GM19193 (cell line): ENCODE results near the gene DENND4B.

Source experiments
- POLR2A ChIP-seq: IDR thresholded peaks from 4 replicates; pipeline ENCODE4 v1.6.1; 2011; ENCODE audit not compliant: insufficient read depth, insufficient read length; ENCODE audit errors: extremely low read depth

The DENND4B gene

DNA sequence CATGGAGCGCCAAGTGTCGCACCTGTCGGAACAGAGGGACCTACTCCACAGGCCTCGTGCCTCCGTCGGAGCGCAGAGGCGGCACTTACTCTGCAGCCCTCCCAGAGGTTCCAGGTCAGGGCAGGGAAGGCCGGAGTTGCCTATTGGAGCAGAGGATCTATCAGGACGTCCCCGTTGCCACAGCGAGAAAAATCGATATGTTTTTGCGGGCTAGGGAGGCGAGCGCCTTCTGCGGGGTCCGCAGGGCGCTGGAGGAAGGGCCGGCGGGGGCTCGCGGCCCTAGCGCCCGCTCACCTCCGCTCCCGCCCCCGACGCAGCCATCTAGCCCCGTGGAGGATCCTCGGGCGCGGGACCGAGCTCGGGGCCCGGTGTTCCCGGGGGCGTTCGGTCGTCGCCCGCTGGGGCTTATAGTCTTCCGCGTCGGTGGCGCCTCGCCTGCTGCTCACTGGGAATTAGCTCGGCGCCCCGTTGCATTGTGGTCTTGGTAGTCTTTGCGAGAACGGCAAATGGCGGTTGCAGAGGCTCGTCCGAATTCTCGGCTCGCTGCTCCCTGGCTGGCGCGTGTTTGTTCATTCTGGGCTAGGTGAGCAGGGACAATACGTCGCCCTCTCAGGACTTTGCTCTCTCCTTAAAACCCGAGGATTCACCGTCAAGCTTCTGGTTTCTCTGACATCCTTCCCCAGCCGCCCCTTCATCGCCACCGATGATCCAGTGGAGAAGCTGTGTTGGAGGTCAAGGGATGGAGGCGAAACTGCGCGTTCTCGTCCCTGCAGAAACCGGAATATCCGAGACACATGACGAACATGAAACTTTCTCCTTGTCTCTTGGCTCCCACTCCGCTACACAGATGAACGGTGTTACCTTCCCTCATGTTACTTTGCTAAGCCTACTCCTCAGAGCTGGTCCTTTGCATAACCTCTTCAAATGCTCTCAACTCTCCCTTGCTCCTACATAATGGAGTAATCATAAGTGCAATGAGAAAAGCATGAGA is 31.0 kb upstream of the DENND4B start, which contains the start of gene JTB:
TSS of gene JTB (minus strand) at position 425 of the 991 bp plus-strand sequence. CDS start at position 3, 422 bp downstream.
- peak; percentile 92 for TF ChIP-seq POLR2A

GRCh38 chr1:153976819-153977249 is 30.3 kb upstream of the DENND4B start:
- no peak for TF ChIP-seq POLR2A

GRCh38 chr1:153973525-153973924 is 27.0 kb upstream of the DENND4B start:
- TF ChIP-seq POLR2A: no peak

DNA sequence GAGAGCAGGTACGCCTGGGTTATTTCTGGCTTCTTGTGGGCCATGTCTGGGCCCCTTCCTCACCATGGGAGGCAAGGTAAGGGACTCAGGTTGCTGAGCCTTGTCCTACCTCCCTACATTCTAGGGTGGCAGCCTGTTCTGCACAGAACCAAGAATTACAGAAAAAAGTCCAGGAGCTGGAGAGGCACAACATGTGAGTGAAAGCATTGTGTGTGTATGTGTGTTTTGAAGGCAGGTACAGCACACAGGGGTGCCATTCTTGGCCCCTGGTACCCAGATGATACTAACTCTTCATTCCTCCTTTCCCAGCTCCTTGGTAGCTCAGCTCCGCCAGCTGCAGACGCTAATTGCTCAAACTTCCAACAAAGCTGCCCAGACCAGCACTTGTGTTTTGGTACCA is 26.6 kb upstream of the DENND4B start:
- TF ChIP-seq POLR2A: no peak

DNA sequence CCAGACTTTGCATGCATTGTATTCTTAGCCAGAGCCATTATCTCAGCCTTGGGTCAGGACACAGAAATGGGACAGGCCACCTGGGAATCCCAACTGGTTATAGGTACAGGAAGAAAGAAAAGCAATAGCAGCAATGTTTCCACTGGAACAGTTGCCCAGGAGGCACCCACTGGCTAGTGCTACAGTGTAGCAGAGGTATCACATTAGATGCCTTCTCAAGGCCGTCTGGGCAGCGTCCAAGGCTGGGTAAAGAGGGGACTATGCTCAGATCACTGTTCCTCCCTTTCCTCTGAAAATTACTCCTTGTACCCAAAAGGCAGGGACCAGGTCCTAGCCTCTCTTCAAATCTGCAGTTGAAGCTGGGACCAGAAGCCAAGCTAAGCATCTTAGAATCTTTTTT is 23.8 kb upstream of the DENND4B start:
- no peak for TF ChIP-seq POLR2A

GRCh38 chr1:153968972-153969371 is 22.5 kb upstream of the DENND4B start:
- TF ChIP-seq POLR2A: no peak

- TF ChIP-seq POLR2A: no peak
Measured at GRCh38 chr1:153968408-153968807, 21.9 kb upstream of the DENND4B start.

DNA sequence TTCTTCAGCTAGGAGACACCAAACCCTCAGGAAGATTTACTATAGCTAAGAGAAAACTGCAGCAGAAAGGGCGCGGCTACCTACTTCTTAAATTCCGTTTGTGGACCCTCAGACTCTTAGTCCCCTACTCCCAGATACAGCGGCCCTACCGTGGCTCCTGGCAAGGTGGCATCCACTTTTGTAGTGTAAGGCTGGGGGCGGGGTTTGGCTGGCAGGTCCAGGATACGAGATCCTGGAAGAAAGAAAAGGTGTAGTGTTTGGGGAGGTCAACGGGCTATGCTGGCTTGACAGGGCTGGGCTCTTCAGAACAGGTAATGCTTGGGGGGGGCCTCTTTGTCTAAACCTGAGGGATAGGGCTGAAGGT is 21.5 kb upstream of the DENND4B start:
- no peak for TF ChIP-seq POLR2A

DNA sequence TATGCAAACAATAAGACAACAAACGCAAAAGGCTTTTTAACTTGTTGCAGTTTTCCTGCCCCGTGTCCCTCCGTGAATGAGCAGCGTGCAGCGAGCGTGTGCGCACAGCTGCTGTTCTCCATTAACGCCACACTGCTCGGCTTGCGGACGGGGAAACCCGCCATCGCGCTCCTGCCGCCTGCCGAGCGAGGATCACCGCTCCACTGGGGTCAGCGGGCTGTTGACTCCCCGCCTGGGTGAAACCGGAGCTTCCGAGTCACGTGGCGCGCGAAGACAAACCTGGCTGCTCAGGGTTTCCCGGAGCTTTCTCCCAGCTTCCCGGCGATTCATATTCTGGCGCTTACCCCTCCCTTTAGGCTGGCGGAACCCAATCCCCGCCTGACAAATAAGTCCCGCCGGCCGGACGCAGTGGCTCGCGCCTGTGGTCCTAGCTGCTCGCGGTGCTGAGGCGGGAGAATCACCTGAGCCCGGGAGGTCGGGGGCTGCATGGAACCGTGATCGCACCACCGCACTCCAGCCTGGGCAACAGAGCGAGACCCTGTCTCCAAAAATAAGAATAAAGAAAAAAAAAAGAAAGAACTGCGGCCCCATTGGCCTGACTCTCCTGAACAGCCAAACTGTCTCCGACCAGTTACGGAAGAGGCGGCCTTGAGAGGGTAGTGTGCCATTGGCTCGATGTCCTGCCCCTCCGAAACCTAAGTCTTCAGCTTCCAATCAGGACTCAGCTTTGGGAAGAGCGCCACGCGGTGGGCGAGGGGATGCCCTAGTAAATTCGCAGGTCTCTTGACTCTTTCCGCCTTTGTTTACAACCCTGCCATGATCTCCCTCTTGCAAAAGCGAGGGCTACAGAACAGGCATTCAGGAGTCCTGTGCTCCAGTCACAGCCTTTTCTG is 20.8 kb upstream of the DENND4B start, which contains the start of gene CREB3L4:
TSS of gene CREB3L4 (plus strand) at position 796 of the 893 bp plus-strand sequence. CDS start 624 bp downstream, outside the sequence.
- peak; percentile 78 for TF ChIP-seq POLR2A

DNA sequence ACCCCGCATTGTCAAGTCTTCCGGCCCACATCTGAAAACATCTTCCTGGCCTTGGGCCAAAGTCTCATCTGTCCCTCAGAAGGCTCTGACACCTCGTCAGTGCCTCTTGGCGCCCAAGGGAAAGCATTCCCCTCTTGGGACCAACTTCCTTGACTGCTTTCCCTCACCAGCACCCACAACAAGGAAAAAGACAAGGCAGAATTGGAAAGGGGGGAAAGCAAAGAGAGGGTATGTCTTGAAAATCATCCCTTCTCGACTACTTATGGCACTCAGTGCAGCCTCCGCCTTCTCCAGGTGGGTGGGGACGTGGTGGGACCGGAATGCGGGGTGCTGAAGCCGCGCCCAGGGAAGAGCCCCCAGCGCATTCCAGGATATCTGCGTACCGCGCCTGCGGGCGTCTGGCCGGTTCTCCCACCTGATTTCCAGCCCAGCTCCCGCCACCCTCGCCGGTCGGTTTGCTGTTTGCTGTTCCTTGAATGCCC is 17.4 kb upstream of the DENND4B start:
- no peak for TF ChIP-seq POLR2A

DNA sequence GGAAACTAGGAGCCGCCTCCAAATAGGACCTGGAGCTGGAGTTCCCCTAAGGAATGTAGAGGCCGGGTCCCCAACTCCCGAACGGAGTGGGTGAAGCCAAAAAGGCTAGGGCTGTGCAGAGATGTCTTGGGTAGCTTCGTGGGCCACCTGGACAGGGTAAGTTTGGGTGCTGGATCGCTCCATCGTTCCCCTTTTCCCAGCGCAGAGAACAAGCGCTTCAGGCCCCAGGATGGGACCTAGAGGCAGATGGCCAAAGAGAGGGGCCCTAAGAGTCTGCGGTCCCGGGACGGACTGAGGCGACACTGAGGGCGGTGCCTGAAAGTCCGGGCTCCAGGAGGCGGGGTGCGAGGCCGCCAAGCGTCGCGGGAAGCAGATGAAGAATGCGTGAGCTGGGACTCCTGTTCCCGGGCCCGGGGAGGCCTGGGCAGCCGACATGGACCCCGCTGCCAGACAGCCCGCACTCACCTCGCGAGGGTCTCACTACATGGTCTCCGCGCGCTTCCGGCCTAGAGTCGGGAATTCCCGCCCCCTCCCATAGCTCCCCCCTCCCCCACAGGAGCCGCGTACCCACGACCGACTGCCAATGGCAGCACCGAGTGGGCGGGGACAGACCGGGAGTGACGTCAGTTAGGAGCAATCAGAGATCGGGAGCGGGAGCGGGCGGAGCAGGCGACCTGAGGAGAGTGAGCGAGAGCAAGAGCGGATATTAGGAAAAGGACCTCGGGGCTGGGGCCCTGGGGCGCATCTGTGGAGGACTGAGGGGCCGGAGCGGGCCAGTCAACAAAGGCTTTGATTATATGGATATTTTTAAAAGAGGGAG is 16.7 kb upstream of the DENND4B start, which contains the start of gene SLC39A1:
TSS of gene SLC39A1 (minus strand) at position 508 of the 820 bp plus-strand sequence. CDS start 822 bp downstream, outside the sequence.
- TF ChIP-seq POLR2A: peak; percentile 78

DNA sequence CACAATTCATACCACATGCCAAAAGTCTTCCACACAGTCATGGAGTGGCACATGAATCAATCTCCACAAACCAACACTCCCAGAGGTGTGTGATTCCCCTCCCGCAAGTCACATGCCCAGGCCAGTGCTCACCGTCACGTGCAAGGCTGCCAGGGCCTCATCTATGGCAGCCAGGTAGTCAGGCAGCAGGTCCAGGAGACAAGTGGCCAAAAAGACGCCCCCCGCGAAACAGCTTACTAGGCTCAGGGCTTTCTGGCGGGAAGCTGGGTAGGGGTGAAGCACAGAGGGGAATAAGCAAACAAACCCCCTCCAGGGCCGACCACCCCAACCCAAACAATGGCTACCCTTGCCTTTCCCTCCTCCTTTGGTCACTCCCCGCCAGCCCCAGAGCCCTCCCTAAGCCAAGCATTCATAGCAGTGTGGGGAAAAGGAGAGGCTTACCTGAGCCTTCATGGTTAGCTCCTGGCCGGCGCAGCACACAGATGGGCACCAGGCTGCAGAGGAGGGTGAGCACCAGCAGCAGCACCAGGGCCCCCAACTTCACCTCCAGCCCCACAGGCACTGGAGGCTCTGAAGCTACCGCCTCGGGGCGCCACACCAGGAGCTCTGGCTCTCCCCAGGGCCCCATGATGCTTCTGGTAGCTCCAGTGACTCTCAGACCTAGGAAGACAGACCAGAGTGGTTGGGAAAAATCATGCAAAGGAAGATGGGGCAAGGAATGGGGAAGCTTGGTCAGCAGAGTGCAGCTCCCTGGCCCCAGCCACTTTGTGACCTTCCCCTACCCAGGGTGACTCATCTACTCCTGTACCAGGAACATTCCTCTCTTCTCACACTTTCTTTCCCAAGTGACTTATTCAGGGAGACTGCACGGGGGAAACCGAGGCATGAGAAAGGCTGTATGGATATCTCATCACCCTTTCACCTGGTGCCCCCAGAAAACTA is 15.8 kb upstream of the DENND4B start:
- no peak for TF ChIP-seq POLR2A

DNA sequence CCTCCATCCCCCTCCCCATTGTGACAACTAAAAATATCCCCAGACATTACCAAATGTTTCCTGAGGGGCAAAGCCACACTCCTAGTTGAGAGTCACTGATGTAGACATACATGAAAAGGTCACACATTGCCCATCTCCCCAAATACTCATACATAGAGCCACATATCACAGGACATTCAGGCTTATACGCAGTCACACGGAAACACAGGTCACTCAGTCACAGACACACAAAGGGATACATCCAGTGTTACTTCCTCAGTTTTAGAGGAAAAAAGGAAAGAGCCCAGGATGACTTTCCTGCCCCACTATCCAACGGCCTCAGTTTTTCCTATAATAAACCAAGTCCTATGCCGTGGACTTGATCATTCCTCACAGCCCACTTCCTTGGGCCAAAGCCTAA is 14.9 kb upstream of the DENND4B start:
- no peak for TF ChIP-seq POLR2A

DNA sequence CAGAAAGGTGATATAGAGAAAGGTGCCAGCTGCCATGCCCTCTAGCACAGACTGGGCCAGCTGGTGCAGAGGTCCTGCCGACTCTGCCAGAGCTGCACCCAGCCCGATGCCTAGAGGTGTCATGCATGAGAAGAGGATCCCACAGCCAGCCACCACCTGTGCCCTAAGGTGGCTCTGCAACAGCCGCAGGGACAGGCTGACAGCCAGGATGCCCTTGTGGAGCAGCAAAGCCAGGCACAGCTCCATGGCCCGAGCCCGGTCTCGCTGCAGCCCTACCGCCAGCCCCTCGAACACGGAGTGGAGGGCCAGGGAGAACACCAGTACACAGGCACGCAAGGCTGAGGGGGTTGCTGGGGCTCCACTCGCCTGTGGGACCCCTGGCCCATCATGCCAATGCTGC is 13.7 kb upstream of the DENND4B start:
- TF ChIP-seq POLR2A: no peak

GRCh38 chr1:153959454-153959853 is 12.9 kb upstream of the DENND4B start:
- no peak for TF ChIP-seq POLR2A
